PC-9 (cell line): Measurements from ENCODE around the gene FCRL6.

Experiments
- CTCF ChIP-seq: fragments of 200-600 bp; sonication (generic); conservative IDR thresholded peaks from 2 replicates; pipeline ENCODE4 v1.6.1; 2017; ENCODE audit warnings: mixed run types, antibody characterized with exemption, mild to moderate bottlenecking, moderate library complexity
- EZH2 ChIP-seq: fragments of 200-600 bp; sonication (generic); IDR thresholded peaks from 2 replicates; pipeline ENCODE4 v1.8.0; 2017; ENCODE audit warnings: antibody characterized with exemption, low read depth

GRCh38 chr1:159838715-159839114 lies 36.6 kb downstream of the FCRL6 start:
- no peak for TF ChIP-seq CTCF
- no peak for TF ChIP-seq EZH2
